Gastroesophageal sphincter (tissue), 3 donors: ENCODE data around the gene HMSD.

Experiments
- CTCF ChIP-seq, 4 experiments: fragments of 200-600 bp in 2 of 4; fragments of 450-650 bp in 2 of 4; sonication (generic) in 1 of 4; IDR thresholded peaks; one replicate each; pipeline ENCODE4 v1.5.1; 2017 to 2019; ENCODE audit warnings: antibody characterized with exemption in 4 of 4, mild to moderate bottlenecking in 2 of 4, moderate library complexity in 2 of 4
- EP300 ChIP-seq: sonication (generic); formaldehyde crosslinking; IDR thresholded peaks from one replicate; pipeline ENCODE4 v1.6.1; 2017; ENCODE audit warnings: antibody characterized with exemption, mild to moderate bottlenecking
- POLR2AphosphoS5 ChIP-seq: sonication (generic); formaldehyde crosslinking; IDR thresholded peaks from one replicate; pipeline ENCODE4 v1.6.1; 2017; ENCODE audit warnings: antibody characterized with exemption

GRCh38 chr18:63953811-63954210 is 4.7 kb downstream of the HMSD start:
- TF ChIP-seq CTCF (IDR thresholded peaks at IDR 0.05): no peak
- no peak for TF ChIP-seq EP300
- TF ChIP-seq POLR2AphosphoS5: no peak
